Measurements from ENCODE around the gene PDZK1IP1.

The PDZK1IP1 gene

DNA sequence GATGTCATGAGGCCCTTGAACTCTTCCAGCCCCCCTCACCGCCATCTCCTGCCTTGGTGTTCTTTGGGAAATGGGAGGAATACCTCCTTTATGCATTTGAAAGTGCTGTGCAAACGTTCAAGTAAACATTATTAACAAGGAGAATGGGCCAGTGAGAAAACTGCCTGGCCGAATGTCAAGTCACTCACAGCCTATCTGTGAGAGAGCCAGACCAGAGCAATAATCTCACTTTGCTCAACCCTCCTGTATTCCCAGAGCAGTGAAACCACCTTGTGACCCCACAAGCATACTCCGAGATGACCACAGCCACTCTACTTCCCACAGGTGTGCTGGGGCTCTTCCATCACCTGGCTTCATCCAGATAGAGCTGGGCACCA, 37.0 kb upstream of the PDZK1IP1 start:
- peaks cover 31% of the 10 kb centered on the region for H3K27me3 Mint-ChIP-seq
- no peaks in the 10 kb centered on the region for H3K9me3 Mint-ChIP-seq (ENCODE audit: low read depth)
- H3K4me3 Mint-ChIP-seq = no peak overlapping the region

GRCh38 chr1:47226121-47226838, 36.4 kb upstream of the PDZK1IP1 start:
- Mint-ChIP-seq H3K4me3 (peak overlapping the region; percentile 76), H3K4me1 (ENCODE audit: low read depth) (peaks cover 21% of the 10 kb centered on the region), H3K36me3 (no peaks in the 10 kb centered on the region), H3K27ac (peak overlapping the region; percentile 31), H3K27me3 (peaks cover 26% of the 10 kb centered on the region), H3K9me3 (ENCODE audit: low read depth) (no peaks in the 10 kb centered on the region)

More for the DNA sequence above, 37.0 kb upstream of the PDZK1IP1 start:
- no peaks in the 10 kb centered on the region for H3K36me3 Mint-ChIP-seq
- no peak overlapping the region for H3K27ac Mint-ChIP-seq
- peaks cover 26% of the 10 kb centered on the region for H3K4me1 Mint-ChIP-seq (ENCODE audit: low read depth)

DNA sequence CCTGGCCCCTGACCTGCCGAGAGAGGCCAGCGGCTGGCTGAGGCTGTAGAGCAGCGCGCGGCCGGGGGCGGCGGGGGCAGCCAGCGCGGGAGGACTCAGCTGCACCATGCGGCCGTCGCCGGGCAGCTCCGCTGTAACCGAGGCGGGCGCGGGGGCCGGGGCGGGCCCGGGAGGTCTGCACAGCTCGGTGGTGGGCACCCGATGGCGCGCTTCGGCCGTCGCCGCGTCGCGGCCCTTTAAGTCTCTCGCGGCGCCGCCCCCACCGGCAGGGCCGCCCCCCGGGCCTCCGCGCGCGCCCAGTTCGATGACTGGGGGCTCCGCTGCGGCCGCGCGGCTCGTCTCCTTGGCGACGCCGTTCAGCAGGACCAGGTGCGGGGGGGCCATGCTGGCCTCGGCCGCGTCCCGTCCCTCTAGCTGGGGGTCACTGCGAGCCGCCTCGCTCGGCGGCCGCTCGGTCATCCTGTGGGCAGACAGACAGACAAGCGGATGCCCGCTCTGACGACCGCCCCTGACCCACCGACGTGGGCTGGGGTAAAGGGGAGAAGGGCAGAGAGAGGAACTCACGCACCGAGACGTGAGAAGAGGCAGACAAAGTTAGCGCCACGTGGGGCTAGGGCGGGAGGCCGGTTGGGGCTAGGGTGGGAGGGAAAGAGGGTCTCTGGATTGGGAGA, 35.7 kb upstream of the PDZK1IP1 start:
- peaks cover 26% of the 10 kb centered on the region for H3K27me3 Mint-ChIP-seq
- peak overlapping the region; percentile 31 for H3K27ac Mint-ChIP-seq
- H3K9me3 Mint-ChIP-seq (ENCODE audit: low read depth) = no peaks in the 10 kb centered on the region
- peak overlapping the region; percentile 76 for H3K4me3 Mint-ChIP-seq
- no peaks in the 10 kb centered on the region for H3K36me3 Mint-ChIP-seq
- peaks cover 20% of the 10 kb centered on the region for H3K4me1 Mint-ChIP-seq (ENCODE audit: low read depth)

DNA sequence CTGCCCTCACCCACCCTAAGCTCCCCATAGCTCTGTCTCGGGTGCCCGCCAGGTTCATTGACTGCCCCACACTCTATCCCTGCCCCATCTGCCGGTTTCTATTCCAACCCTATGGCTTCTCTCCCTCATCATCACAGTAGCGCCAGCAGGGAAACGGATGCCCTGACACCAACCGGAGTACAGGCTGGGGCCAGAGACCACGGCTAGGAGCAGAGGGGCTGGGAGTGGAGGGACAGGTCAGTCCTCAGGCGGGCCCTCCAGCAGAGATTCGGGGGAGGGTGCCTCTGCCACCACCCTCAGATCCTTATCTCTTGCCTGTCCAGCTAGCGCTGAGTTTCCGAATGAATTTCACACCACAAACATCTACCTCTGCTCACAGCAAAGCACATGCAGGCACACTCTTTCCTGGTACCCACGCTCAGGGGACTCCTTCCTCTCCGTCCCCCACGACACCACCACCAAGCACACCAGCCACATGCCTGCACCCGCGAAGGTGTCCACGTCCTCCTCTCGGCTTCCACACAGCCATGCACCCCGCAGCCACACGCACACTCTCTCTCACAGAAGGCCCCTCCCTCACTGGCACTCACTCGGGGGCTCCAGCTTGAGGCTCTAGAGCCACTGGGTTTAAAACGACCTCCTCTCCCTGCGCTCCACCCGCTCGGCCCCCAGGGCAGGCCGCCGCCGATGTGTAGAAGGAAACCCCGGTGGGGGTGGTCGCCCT, 35.0 kb upstream of the PDZK1IP1 start:
- peaks cover 13% of the 10 kb centered on the region for H3K4me1 Mint-ChIP-seq (ENCODE audit: low read depth)
- H3K4me3 Mint-ChIP-seq = no peak overlapping the region
- no peaks in the 10 kb centered on the region for H3K9me3 Mint-ChIP-seq (ENCODE audit: low read depth)
- H3K27ac Mint-ChIP-seq = no peak overlapping the region
- H3K36me3 Mint-ChIP-seq = no peaks in the 10 kb centered on the region
- peaks cover 24% of the 10 kb centered on the region for H3K27me3 Mint-ChIP-seq

DNA sequence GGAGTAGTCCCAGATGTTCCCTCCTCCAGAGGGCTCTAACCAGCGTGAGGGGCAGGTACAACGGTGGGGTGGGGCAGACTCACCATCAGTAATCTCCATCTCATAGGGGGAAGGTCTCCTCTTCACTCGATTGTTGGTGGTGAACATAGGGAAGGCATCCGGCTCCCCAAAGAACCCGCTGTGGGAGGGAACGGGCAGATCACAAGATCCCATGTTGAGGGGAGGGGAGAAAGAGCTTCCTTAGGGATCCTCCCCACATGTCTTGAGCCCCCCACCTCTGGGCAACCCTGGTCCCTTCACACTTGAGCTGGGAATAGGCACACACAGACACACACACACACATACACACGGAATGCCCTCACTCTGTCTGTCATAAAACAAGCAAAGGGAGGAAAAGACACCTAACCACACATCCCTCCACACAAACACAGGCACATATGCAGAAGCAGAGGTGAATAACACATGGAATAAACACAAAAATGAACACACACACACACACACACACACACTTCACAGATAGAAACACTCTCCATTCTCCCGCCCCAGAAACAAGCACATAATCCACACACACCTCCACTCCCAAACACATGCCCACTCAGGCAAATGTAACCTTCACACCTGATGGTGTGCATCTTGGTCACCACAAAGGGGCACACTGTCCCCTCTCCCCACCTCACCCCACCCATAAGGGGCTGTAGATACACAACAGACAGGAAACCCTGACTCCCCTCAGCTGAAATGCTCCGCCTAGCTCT, 34.3 kb upstream of the PDZK1IP1 start:
- Mint-ChIP-seq H3K4me3 (no peak overlapping the region), H3K4me1 (ENCODE audit: low read depth) (peaks cover 5% of the 10 kb centered on the region), H3K27ac (no peak overlapping the region), H3K9me3 (ENCODE audit: low read depth) (no peaks in the 10 kb centered on the region), H3K27me3 (peaks cover 22% of the 10 kb centered on the region), H3K36me3 (no peaks in the 10 kb centered on the region)

DNA sequence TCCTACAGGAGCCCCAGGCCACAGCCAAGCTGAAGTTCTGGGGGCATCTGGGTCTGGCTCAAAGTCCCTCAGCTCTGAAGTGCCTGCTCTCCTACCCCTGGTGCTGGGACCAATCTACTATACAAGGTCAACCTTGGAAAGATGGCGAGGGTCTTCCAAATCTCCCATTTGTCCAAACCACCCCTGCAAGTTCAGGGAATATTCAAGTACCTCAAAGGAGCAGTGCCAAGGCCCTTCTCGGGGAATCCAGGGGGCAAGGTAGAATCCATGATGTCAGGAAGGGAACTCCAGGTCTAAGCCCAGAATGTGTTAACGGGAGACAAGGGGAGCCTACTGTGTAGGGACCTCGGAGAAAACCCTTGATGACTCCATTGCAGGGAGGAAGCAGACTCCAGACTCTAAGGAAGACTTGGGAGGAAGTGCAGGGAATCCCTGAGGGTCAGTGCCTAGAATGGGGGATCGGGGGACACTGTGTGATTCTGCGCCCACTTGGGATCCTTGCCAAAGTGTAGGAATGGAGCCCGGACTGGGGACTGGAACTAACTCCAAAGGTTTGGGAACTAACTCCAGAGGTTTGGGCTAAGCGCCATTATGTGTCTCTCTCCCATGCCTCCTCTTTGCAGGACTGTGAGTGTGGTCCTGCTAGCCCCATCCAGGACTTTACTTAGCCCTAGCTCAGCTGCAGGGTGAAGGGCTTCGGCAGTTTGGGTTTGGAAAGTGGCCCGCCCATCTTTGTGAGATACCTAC, 33.5 kb upstream of the PDZK1IP1 start:
- H3K36me3 Mint-ChIP-seq = no peaks in the 10 kb centered on the region
- peaks cover 19% of the 10 kb centered on the region for H3K27me3 Mint-ChIP-seq
- H3K4me3 Mint-ChIP-seq = no peak overlapping the region
- H3K4me1 Mint-ChIP-seq (ENCODE audit: low read depth) = peaks cover 5% of the 10 kb centered on the region
- no peak overlapping the region for H3K27ac Mint-ChIP-seq
- no peaks in the 10 kb centered on the region for H3K9me3 Mint-ChIP-seq (ENCODE audit: low read depth)

DNA sequence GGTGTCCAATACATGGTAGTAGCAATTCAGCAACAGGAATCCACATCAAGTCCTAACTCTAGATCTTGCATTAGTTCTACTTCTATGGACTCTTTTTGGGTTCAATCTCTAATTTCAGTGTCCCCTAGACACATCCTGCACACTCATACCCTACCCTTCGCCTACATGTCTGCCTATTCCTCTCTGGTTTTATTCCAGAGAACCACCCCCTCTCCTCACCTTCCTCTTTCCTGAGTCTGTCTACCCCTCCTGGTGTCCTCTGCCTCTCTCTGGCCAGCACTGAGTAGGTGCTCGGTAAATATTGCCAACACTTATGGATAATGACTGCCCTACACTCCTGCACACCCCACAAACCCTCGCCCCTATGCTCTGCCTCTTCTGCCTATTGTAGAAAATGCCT, 32.6 kb upstream of the PDZK1IP1 start:
- H3K4me3 Mint-ChIP-seq = no peak overlapping the region
- H3K27ac Mint-ChIP-seq = no peak overlapping the region
- H3K27me3 Mint-ChIP-seq = peaks cover 11% of the 10 kb centered on the region
- H3K9me3 Mint-ChIP-seq (ENCODE audit: low read depth) = no peaks in the 10 kb centered on the region
- H3K36me3 Mint-ChIP-seq = no peaks in the 10 kb centered on the region
- peaks cover 5% of the 10 kb centered on the region for H3K4me1 Mint-ChIP-seq (ENCODE audit: low read depth)

- H3K4me3 Mint-ChIP-seq = no peak overlapping the region
- no peaks in the 10 kb centered on the region for H3K27me3 Mint-ChIP-seq
- H3K4me1 Mint-ChIP-seq (ENCODE audit: low read depth) = no peaks in the 10 kb centered on the region
Measured at GRCh38 chr1:47219590-47220220, 29.9 kb upstream of the PDZK1IP1 start.

GRCh38 chr1:47219001-47219400, 29.2 kb upstream of the PDZK1IP1 start:
- Mint-ChIP-seq H3K4me3 (no peak overlapping the region), H3K4me1 (ENCODE audit: low read depth) (no peaks in the 10 kb centered on the region), H3K9me3 (ENCODE audit: low read depth) (no peaks in the 10 kb centered on the region), H3K27ac (no peak overlapping the region), H3K27me3 (no peaks in the 10 kb centered on the region), H3K36me3 (no peaks in the 10 kb centered on the region)

More at GRCh38 chr1:47219590-47220220, 29.9 kb upstream of the PDZK1IP1 start:
- H3K27ac Mint-ChIP-seq = no peak overlapping the region
- no peaks in the 10 kb centered on the region for H3K9me3 Mint-ChIP-seq (ENCODE audit: low read depth)
- no peaks in the 10 kb centered on the region for H3K36me3 Mint-ChIP-seq

- Mint-ChIP-seq H3K9me3 (ENCODE audit: low read depth) (no peaks in the 10 kb centered on the region), H3K36me3 (no peaks in the 10 kb centered on the region), H3K4me1 (ENCODE audit: low read depth) (no peaks in the 10 kb centered on the region), H3K27me3 (no peaks in the 10 kb centered on the region), H3K4me3 (no peak overlapping the region), H3K27ac (no peak overlapping the region)
Measured at GRCh38 chr1:47216278-47217059, 26.6 kb upstream of the PDZK1IP1 start.

- Mint-ChIP-seq H3K9me3 (ENCODE audit: low read depth) (no peaks in the 10 kb centered on the region), H3K36me3 (no peaks in the 10 kb centered on the region), H3K4me3 (no peak overlapping the region), H3K27ac (no peak overlapping the region), H3K4me1 (ENCODE audit: low read depth) (no peaks in the 10 kb centered on the region), H3K27me3 (no peaks in the 10 kb centered on the region)
Measured at GRCh38 chr1:47215713-47216112, 25.9 kb upstream of the PDZK1IP1 start.

- Mint-ChIP-seq H3K36me3 (no peaks in the 10 kb centered on the region), H3K27ac (no peak overlapping the region), H3K4me1 (ENCODE audit: low read depth) (no peaks in the 10 kb centered on the region), H3K9me3 (ENCODE audit: low read depth) (no peaks in the 10 kb centered on the region), H3K4me3 (no peak overlapping the region), H3K27me3 (peaks cover 2% of the 10 kb centered on the region)
Measured at GRCh38 chr1:47214549-47214948, 24.7 kb upstream of the PDZK1IP1 start.

- Mint-ChIP-seq H3K9me3 (ENCODE audit: low read depth) (no peaks in the 10 kb centered on the region), H3K27ac (no peak overlapping the region), H3K36me3 (no peaks in the 10 kb centered on the region), H3K4me1 (ENCODE audit: low read depth) (no peaks in the 10 kb centered on the region), H3K27me3 (peaks cover 2% of the 10 kb centered on the region), H3K4me3 (no peak overlapping the region)
Measured at GRCh38 chr1:47213230-47213963, 23.6 kb upstream of the PDZK1IP1 start.
